RWPE2 (cell line): ENCODE data around the gene SEMA3E.

Experiments used
- ATAC-seq: fragments of 200-7000 bp; cut with Tn5 transposase; 3 replicates; pipeline ENCODE4 v1.9.1; 2021; ENCODE audit warnings: low read depth
- DNase-seq: peaks from one replicate; pipeline ENCODE4 v3.0.0-alpha.2; 2020; ENCODE audit warnings: low spot score
- H3K27ac ChIP-seq: fragments of 450-650 bp; 2 replicates; pipeline ENCODE4 v1.5.1; 2017; ENCODE audit warnings: mild to moderate bottlenecking; ENCODE audit not compliant: poor library complexity, severe bottlenecking
- H3K27me3 ChIP-seq: fragments of 250-450 bp; sonication (Bioruptor Pico); 2 replicates; pipeline ENCODE4 v1.5.1; 2021; ENCODE audit warnings: mild to moderate bottlenecking, moderate library complexity; ENCODE audit not compliant: insufficient read depth, poor library complexity, severe bottlenecking
- H3K36me3 ChIP-seq: fragments of 250-450 bp; sonication (Bioruptor Pico); 2 replicates; pipeline ENCODE4 v1.5.1; 2020; ENCODE audit warnings: low read depth, mild to moderate bottlenecking, moderate library complexity
- H3K4me1 ChIP-seq: fragments of 250-450 bp; sonication (Bioruptor Pico); 2 replicates; pipeline ENCODE4 v1.5.1; 2021; ENCODE audit warnings: mild to moderate bottlenecking, moderate library complexity; ENCODE audit not compliant: insufficient read depth, poor library complexity, severe bottlenecking
- H3K4me3 ChIP-seq: fragments of 250-450 bp; sonication (Bioruptor Pico); 2 replicates; pipeline ENCODE4 v1.5.1; 2021; ENCODE audit warnings: mild to moderate bottlenecking, moderate library complexity; ENCODE audit not compliant: severe bottlenecking
- H3K9me3 ChIP-seq: fragments of 250-450 bp; sonication (Bioruptor Pico); 2 replicates; pipeline ENCODE4 v1.5.1; 2021; ENCODE audit warnings: mild to moderate bottlenecking, moderate library complexity; ENCODE audit not compliant: severe bottlenecking
- TF ChIP-seq, protein P1 (sequence below): fragments of 450-650 bp; IDR thresholded peaks from one replicate; pipeline ENCODE4 v1.5.1; 2017; ENCODE audit warnings: mild to moderate bottlenecking, moderate library complexity; ENCODE audit not compliant: poor library complexity, severe bottlenecking

The SEMA3E gene

DNA sequence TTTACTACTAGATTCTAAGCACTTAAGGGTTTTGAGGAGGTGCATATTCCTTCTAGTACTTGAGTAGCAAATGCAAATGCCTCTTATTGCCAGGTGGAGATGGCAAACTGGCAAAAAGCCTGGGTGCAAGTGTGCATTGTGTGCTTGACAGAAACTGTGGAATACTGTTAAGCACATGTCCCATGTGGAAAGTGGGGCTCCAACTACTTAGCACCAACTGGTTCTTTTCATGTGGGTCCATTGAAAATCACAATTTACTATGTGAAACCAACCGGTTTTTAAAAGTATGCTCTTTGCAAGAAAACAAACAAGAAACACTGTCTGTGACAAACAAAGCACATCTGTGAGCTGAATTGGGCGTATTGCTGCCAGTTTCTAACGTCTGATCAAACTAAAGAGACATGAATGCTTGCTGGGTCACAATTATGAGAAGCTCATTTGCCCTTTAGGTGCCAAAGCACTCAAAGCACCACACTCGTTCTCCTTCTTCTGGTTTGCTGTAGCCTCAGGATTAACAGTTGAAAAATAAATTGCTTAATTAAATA is 197.4 kb downstream of the SEMA3E start:
- H3K27ac ChIP-seq, result no peak overlapping the region

DNA sequence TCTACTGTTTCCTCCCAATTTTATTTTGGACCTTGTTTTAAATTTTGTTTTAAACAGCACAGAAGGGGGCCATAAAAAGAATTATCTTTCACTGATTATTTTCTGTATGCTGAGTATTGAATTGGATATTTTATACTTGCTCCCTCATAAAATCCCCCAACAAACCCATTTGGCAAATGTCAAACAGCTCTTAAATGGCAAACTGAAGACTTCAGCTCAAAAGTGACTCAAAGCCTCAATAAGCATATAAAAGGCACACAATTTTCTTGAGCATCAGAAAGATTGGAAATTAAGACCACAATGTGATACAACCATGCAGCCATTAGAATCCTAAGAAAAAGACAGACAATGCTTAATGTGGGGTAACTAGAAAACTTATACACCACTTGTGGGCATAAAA is 199.2 kb downstream of the SEMA3E start:
- no peaks in the 10 kb centered on the region for H3K36me3 ChIP-seq
- DNase-seq (no peak), ATAC-seq (no peak)
- H3K27ac ChIP-seq, result no peak overlapping the region
- H3K4me1 ChIP-seq, result no peaks in the 10 kb centered on the region
- H3K27me3 ChIP-seq, result no peaks in the 10 kb centered on the region
- no peak overlapping the region for H3K4me3 ChIP-seq
- TF ChIP-seq, protein P1, sequence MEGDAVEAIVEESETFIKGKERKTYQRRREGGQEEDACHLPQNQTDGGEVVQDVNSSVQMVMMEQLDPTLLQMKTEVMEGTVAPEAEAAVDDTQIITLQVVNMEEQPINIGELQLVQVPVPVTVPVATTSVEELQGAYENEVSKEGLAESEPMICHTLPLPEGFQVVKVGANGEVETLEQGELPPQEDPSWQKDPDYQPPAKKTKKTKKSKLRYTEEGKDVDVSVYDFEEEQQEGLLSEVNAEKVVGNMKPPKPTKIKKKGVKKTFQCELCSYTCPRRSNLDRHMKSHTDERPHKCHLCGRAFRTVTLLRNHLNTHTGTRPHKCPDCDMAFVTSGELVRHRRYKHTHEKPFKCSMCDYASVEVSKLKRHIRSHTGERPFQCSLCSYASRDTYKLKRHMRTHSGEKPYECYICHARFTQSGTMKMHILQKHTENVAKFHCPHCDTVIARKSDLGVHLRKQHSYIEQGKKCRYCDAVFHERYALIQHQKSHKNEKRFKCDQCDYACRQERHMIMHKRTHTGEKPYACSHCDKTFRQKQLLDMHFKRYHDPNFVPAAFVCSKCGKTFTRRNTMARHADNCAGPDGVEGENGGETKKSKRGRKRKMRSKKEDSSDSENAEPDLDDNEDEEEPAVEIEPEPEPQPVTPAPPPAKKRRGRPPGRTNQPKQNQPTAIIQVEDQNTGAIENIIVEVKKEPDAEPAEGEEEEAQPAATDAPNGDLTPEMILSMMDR, result no peak
- no peaks in the 10 kb centered on the region for H3K9me3 ChIP-seq

More for the DNA sequence above, 197.4 kb downstream of the SEMA3E start:
- no peaks in the 10 kb centered on the region for H3K36me3 ChIP-seq
- H3K4me3 ChIP-seq, result no peak overlapping the region
- TF ChIP-seq, protein P1, result no peak
- H3K9me3 ChIP-seq, result no peaks in the 10 kb centered on the region
- ATAC-seq (no peak), DNase-seq (no peak)
- H3K4me1 ChIP-seq, result no peaks in the 10 kb centered on the region
- no peaks in the 10 kb centered on the region for H3K27me3 ChIP-seq

DNA sequence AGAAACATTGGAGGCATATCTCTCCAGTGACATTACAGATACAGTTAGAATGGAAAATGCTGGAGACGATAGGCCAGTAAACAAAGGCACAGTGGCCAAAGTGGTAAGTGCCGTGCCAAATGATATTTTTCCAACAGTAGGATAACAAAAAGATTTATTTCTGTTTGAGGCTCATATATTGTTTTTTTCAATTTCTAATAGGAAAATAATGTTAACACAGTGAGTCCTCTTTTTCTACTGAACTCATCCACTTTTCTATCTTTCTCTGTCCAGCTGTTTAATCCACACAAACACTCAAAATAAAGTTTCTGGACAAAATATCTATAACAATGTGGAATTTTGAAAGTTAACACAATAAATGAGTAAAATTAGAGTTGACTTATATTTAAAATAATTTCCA is 201.3 kb downstream of the SEMA3E start:
- Histone ChIP-seq H3K27me3 (no peaks in the 10 kb centered on the region), H3K27ac (no peak overlapping the region), H3K4me3 (no peak overlapping the region), H3K9me3 (no peaks in the 10 kb centered on the region), H3K36me3 (no peaks in the 10 kb centered on the region), H3K4me1 (no peaks in the 10 kb centered on the region)
- DNase-seq, result no peak
- ATAC-seq, result no peak
- TF ChIP-seq, protein P1, result no peak

DNA sequence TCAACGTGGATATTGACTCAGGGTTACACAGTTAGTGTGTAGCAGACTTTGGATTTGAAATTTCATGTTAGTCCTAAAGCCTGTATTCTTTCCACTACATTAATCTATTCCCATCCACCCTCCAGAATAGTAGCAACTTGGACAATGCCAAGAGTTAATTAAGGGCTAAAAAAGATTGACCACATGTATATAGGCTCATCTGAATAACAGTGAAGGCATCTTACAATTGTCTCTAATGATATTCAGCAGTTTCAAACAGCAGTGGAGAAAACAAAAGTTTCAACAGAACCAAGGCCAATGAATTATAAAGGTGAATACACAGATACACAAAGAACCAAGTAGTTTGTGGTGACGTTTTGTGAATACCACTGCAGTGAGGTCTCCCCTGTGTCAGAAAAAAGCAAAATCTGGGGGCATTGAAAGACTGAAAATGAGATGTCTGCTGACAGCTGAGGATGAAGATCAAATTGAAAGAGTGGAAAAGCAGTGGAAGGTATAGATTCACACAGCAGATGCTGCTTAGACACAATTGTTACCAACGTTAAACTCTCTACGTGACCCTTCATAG is 202.8 kb downstream of the SEMA3E start:
- TF ChIP-seq, protein P1, result no peak
- Histone ChIP-seq H3K4me1 (no peaks in the 10 kb centered on the region), H3K27ac (no peak overlapping the region), H3K9me3 (no peaks in the 10 kb centered on the region), H3K27me3 (no peaks in the 10 kb centered on the region), H3K36me3 (no peaks in the 10 kb centered on the region), H3K4me3 (no peak overlapping the region)
- no peak for ATAC-seq
- DNase-seq, result no peak

DNA sequence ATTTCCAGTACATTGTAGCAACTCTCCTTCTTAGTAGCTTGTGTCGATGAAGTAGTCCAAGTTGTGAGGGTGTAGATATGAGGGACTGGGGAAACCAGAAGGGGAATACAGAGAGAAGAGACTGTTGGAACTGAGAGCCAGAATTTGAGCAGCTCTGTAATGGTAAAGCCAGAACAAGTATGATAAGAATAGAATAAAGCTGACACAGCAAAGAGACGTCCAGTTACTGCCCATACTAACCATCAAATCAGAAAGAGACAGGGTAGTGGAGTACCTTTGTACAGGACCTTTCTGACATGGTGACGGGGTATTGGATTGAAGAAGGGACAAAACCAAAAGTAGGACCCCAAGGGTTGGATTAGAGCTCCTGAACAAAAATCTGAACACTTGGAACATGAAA is 206.0 kb downstream of the SEMA3E start:
- Histone ChIP-seq H3K4me1 (no peaks in the 10 kb centered on the region), H3K4me3 (no peak overlapping the region), H3K27ac (no peak overlapping the region), H3K27me3 (no peaks in the 10 kb centered on the region), H3K9me3 (no peaks in the 10 kb centered on the region), H3K36me3 (no peaks in the 10 kb centered on the region)
- TF ChIP-seq, protein P1, result no peak
- ATAC-seq, result no peak
- DNase-seq, result no peak
